Hypothalamus (tissue), 51 donors: Measurements from ENCODE around the gene PADI6.
A peak's percentile ranks its signal among the peaks of the same experiment; 100 is the strongest.
"Not testable (repeated sequence)": the region's sequence is repeated elsewhere in the genome, so short reads cannot be mapped to it uniquely, and the experiment has no call there.

ENCODE experiments used
- DNase-seq, 51 donors: peaks; one replicate each; lab custom pipeline; 2025; lab: John Stamatoyannopoulos, UW

Gene PADI6

GRCh38 chr1:17404034-17404684 is 32.2 kb downstream of the PADI6 start:
- no peak for DNase-seq

DNA sequence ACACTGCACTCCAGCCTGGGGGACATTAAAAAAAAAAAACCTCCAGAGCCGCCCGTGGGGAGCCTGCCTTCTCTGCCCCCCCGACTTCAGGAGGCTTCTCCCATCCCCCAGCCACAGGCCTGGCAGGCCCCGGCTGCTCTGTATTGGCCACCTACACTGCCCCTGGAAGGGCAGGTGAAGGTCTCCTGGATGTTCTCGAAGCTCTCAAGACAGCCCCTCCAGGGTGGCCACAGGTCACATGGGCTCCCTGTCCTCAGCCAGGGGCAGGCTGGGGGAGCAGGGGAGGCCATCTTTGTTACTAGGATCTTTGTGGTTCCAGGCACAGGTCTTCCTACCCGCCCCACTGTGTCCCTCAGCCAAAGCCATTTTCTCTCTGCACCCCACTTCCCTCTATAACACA is 32.8 kb downstream of the PADI6 start:
- no peak for DNase-seq

GRCh38 chr1:17405898-17406759 is 34.1 kb downstream of the PADI6 start:
- DNase-seq, result peak in 45 of 51 donors; percentile 0 to 70 (median 28)

DNA sequence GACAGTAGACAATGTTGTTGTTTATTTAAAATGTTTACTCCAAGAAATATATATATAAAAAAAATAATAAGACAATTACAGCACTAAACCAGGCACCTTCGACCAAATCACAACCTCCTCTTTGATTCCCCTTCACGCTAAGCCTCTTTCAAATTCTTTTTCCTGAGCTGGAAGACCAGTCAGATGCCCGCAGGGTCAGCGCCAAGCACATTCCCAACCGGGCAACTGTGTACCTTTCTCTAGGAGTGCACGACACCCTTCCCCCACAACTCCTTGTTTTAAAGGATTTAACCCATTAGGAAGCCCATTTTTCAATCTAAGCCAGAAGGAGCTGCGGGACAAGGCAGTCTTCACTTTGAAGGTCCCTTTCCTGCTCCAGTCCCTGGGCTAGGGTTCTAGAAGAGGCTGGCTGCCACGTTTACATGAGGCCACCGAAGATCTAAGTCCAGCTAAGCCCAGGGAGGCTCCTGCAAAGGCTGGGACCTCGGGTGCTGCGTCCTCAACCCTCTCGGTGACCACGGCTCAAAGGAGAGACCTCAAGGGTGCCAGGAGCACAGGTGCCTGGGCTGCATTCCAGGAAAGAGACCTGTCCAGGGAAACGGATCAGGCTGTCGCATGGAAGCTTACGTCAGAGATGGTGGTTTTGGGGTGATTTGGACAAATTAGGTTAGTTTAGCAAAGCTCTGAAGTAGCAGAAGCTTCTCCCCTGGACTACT is 34.9 kb downstream of the PADI6 start:
- not testable (repeated sequence) for DNase-seq

DNA sequence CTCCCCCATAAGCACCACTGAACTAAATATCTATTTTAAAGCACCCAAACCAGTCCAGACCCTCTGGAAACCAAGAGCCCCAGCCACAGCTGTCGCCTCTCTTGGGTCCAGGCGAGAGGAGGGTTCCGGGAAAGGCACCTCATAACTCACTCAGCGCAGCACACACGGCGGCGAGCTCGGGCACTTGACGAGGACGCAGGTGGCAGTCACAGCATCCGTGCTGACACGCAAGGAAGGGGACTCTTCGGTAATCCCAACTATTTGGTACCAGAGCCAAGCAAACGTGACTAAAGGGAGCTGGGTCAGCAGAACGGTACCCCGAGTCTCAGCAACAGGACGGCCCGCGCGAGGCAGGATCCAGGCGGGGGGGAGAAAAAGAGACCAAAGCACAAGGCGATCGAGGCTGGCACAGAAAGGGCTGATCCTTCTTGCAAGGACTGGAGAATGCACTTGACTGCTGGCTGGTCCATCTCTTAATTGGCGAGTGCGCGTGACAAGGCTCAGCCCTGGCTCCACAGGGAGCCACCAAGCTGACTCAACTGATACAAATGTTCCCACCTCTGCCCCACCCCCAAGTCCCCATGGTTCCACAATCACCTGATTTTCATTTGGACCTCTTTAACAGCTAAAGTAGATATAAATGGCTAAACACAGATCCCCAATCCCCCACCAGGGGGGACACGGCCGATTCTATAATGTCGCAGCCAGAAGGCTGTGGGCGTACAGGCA is 36.0 kb downstream of the PADI6 start:
- DNase-seq, result not testable (repeated sequence)

- no peak for DNase-seq
These were observed 37.4 kb downstream of the PADI6 start for GRCh38 chr1:17409391-17409811.

DNA sequence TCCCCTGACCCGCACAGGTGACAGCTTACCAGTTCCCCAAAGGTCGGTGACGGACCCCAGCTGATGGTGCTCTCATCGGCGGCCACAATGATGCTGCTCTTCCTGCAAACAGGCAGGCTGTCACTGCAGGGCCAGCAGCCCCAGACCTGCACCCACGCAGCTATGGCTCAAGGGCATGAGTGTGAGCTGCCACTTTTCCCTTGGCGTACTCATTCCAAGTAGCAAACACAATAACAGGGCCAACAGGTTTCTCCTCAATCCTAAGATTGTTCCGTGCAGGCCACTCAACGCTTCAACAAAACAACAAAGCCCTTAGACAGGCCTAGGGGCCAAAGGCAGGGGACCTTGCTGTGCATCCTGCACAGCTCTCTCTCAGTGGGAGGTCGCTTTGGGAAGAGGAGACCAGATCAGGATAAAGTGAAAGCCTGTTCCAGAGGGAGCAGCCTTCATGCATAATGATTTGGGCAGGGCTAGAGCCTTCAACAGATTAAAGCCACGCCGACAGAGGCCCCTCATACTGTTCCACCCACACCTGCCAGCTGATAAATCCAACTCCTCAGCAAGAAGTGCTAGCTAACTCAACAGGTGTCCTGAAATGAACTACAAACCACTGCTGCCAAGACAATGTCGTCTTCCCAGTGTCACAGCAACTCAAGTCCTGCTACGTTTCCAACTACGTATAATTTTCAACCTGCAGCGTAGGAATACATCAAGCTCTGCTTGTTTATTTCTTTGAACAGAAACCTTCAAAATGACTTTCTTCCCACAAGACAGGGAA is 40.3 kb downstream of the PADI6 start:
- DNase-seq, result no peak

DNA sequence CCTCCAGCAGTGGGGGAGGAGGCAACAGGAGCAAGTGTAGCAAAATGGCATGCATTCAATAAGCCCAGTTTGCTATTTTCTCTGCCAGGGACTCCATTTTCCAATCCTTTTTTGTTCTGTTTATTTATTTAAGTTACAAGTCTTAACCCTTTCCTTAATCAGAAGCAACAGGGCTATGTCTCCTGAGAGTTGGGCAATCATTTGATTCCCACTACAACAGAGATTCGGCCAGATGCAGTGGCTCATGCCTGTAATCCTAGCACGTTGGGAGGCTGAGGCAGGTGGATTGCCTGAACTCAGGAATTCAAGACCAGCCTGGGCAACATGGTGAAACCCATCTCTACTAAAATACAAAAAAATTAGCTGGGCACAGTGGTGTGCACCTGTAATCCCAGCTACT is 42.0 kb downstream of the PADI6 start:
- DNase-seq, result no peak

- no peak for DNase-seq
These were observed 44.4 kb downstream of the PADI6 start for GRCh38 chr1:17416389-17416788.

- peak in 41 of 51 donors; percentile 13 to 81 (median 50) for DNase-seq
These were observed 47.8 kb downstream of the PADI6 start for GRCh38 chr1:17419626-17420328.

GRCh38 chr1:17420391-17420918 is 48.5 kb downstream of the PADI6 start:
- DNase-seq, result no peak

- DNase-seq, result no peak
These were observed 50.5 kb downstream of the PADI6 start for GRCh38 chr1:17422461-17422860.

GRCh38 chr1:17423781-17424245 is 51.8 kb downstream of the PADI6 start:
- DNase-seq, result no peak

- DNase-seq, result no peak
These were observed 54.0 kb downstream of the PADI6 start for GRCh38 chr1:17425806-17426600.

DNA sequence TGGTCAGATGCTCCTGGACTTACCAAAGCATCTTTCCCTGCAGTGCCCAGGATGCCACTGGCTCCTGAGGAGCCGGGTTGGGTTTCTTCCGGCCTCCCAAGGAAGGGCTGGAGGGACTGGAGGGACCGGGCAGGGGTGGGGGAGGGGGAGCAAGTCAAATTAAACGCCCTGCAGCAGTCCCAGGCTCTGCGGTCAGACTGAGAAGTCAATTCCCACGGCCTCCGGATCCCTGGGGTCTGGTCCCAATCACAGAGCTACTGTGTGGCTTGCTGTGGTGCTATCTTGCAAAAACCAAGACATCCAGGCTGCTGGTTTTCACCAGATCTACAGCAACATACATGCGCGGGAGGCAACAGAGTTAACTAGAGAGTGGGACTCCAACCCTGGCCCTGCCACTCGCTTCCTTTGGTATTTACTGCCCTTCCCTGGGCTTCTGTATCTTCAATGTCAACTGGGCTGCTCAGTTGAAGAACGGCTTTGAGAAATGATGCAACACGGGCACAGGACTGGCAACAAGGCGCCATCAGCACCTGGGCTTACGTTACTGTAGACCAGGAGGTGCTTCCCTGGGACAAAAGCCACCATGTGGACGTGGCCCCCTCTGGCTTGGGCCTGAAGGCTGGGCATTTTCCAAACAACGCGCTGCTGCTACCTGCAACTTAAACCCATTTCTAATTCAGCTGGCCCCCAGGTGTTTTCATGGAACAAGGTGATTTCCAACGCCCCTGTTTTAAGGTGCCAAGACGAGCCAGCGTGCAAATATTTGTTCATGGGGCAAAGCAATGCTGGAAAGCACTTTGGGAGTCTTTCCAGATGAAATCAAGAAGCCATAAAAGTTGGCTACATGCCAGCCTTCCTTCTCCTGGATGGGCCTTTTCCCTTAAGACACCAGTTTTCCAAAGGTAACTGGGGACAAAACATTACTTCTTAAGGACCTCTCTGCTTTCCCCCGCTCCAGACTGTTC is 56.0 kb downstream of the PADI6 start:
- no peak for DNase-seq

GRCh38 chr1:17429183-17429582 is 57.2 kb downstream of the PADI6 start:
- no peak for DNase-seq

DNA sequence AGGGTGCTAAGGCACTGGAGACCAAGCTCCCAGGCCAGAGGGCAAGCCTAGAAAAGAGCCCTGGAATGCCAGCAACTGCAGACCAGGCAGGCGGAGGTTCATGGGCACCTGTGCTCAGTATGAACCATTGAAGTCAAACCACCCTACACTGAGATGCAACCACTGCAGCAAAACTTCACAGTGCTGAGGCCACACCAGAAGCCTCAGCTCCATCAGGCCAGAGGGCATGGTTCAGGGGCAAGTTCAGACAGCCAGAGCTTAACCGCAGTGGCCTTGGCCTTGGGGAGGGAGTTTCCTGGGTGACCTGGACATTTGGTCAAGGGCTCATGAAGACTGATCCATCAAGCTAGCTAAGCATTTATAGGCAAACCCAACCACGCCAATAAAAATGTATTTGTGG is 60.4 kb downstream of the PADI6 start:
- DNase-seq, result no peak
